KMS-11 (cell line): Measurements from ENCODE around the gene TBC1D14.

Experiments
- H2AFZ ChIP-seq: fragments of 200-600 bp; sonication (generic); 2 replicates; pipeline ENCODE4 v1.6.1; 2016; ENCODE audit warnings: antibody characterized with exemption, mixed run types, low read depth
- H3K27ac ChIP-seq: fragments of 200-600 bp; sonication (generic); 2 replicates; pipeline ENCODE4 v1.6.1; 2016; ENCODE audit warnings: mild to moderate bottlenecking, mixed run types
- H3K27me3 ChIP-seq: fragments of 200-600 bp; sonication (generic); 2 replicates; pipeline ENCODE4 v1.6.1; 2017; ENCODE audit warnings: mild to moderate bottlenecking, low read depth, mixed run types, moderate library complexity; ENCODE audit not compliant: insufficient read depth
- H3K36me3 ChIP-seq: fragments of 200-600 bp; sonication (generic); 2 replicates; pipeline ENCODE4 v1.6.1; 2017; ENCODE audit warnings: mild to moderate bottlenecking, mixed run types; ENCODE audit not compliant: insufficient read depth
- H3K4me1 ChIP-seq: fragments of 200-600 bp; sonication (generic); 2 replicates; pipeline ENCODE4 v1.6.1; 2016; ENCODE audit warnings: mild to moderate bottlenecking, low read depth, mixed run types; ENCODE audit not compliant: poor library complexity, severe bottlenecking
- H3K4me2 ChIP-seq: fragments of 200-600 bp; sonication (generic); 2 replicates; pipeline ENCODE4 v1.7.0; 2016; ENCODE audit warnings: mild to moderate bottlenecking, mixed run types
- H3K4me3 ChIP-seq: fragments of 200-600 bp; sonication (generic); IDR thresholded peaks from 2 replicates; pipeline ENCODE4 v1.6.1; 2017; ENCODE audit warnings: low read depth, low read length, mixed read lengths; ENCODE audit not compliant: insufficient read depth
- H3K79me2 ChIP-seq: fragments of 200-600 bp; sonication (generic); 2 replicates; pipeline ENCODE4 v1.6.1; 2016; ENCODE audit warnings: low read depth, mixed run types; ENCODE audit not compliant: insufficient read depth
- H3K9ac ChIP-seq: fragments of 200-600 bp; sonication (generic); 2 replicates; pipeline ENCODE4 v1.6.1; 2016; ENCODE audit warnings: mild to moderate bottlenecking, mixed run types
- H4K20me1 ChIP-seq: fragments of 200-600 bp; sonication (generic); 2 replicates; pipeline ENCODE4 v1.6.1; 2016; ENCODE audit warnings: mild to moderate bottlenecking, mixed run types; ENCODE audit not compliant: insufficient read depth
- TF ChIP-seq, protein P1 (sequence below): fragments of 200-600 bp; sonication (generic); conservative IDR thresholded peaks from 2 replicates; pipeline ENCODE4 v1.6.1; 2017; ENCODE audit warnings: low read depth, mild to moderate bottlenecking, antibody characterized with exemption, low read length, moderate library complexity, mixed read lengths

TBC1D14 gene

DNA sequence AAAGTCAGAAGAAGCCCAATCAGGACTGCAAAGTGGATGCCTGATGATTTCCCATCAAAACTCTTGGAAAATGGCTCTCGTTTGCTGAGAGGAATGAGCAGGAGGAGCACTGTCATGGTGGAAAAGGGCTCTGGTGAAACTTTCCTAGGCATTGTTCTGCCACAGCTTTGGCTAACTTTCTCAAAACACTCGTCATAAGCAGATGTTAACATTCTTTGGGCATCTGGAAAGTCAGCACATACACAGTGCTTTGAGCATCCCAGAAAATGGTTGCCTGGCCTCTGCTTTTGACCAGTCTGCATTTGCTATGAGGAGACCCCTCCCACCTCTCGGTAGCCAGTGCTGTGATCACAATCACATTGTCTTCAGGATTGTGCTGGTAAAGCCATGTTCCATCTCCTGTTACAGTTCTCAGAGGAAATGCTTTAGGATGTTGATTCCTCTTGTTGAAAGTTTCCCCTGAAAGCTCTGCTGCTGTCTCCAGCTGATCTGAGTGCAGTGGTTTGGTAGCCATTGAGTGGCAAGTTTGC, 25.2 kb upstream of the TBC1D14 start:
- Histone ChIP-seq H3K79me2 (no peaks in the 10 kb centered on the region), H3K4me1 (no peaks in the 10 kb centered on the region), H3K27ac (no peak overlapping the region), H3K27me3 (no peaks in the 10 kb centered on the region), H4K20me1 (no peaks in the 10 kb centered on the region), H3K4me2 (no peak overlapping the region), H3K36me3 (no peaks in the 10 kb centered on the region), H3K9ac (no peak overlapping the region), H3K4me3 (no peak overlapping the region), H2AFZ (no peak overlapping the region)
- TF ChIP-seq, protein P1, sequence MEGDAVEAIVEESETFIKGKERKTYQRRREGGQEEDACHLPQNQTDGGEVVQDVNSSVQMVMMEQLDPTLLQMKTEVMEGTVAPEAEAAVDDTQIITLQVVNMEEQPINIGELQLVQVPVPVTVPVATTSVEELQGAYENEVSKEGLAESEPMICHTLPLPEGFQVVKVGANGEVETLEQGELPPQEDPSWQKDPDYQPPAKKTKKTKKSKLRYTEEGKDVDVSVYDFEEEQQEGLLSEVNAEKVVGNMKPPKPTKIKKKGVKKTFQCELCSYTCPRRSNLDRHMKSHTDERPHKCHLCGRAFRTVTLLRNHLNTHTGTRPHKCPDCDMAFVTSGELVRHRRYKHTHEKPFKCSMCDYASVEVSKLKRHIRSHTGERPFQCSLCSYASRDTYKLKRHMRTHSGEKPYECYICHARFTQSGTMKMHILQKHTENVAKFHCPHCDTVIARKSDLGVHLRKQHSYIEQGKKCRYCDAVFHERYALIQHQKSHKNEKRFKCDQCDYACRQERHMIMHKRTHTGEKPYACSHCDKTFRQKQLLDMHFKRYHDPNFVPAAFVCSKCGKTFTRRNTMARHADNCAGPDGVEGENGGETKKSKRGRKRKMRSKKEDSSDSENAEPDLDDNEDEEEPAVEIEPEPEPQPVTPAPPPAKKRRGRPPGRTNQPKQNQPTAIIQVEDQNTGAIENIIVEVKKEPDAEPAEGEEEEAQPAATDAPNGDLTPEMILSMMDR, result no peak

GRCh38 chr4:6885953-6886557, 23.6 kb upstream of the TBC1D14 start:
- Histone ChIP-seq H3K36me3 (no peaks in the 10 kb centered on the region), H3K4me1 (no peaks in the 10 kb centered on the region), H3K79me2 (no peaks in the 10 kb centered on the region), H3K4me2 (no peak overlapping the region), H3K4me3 (no peak overlapping the region), H4K20me1 (no peaks in the 10 kb centered on the region), H3K27me3 (no peaks in the 10 kb centered on the region), H3K27ac (no peak overlapping the region), H3K9ac (no peak overlapping the region), H2AFZ (no peak overlapping the region)
- TF ChIP-seq, protein P1, result no peak

- H3K4me3 ChIP-seq, result no peak overlapping the region
- TF ChIP-seq, protein P1, result no peak
- H3K4me2 ChIP-seq, result no peak overlapping the region
- H3K9ac ChIP-seq, result no peak overlapping the region
- no peaks in the 10 kb centered on the region for H4K20me1 ChIP-seq
- no peaks in the 10 kb centered on the region for H3K79me2 ChIP-seq
- no peak overlapping the region for H3K27ac ChIP-seq
- H3K36me3 ChIP-seq, result no peaks in the 10 kb centered on the region
- no peak overlapping the region for H2AFZ ChIP-seq
- no peaks in the 10 kb centered on the region for H3K4me1 ChIP-seq
- H3K27me3 ChIP-seq, result no peaks in the 10 kb centered on the region
Measured at GRCh38 chr4:6886886-6887285, 22.7 kb upstream of the TBC1D14 start.

DNA sequence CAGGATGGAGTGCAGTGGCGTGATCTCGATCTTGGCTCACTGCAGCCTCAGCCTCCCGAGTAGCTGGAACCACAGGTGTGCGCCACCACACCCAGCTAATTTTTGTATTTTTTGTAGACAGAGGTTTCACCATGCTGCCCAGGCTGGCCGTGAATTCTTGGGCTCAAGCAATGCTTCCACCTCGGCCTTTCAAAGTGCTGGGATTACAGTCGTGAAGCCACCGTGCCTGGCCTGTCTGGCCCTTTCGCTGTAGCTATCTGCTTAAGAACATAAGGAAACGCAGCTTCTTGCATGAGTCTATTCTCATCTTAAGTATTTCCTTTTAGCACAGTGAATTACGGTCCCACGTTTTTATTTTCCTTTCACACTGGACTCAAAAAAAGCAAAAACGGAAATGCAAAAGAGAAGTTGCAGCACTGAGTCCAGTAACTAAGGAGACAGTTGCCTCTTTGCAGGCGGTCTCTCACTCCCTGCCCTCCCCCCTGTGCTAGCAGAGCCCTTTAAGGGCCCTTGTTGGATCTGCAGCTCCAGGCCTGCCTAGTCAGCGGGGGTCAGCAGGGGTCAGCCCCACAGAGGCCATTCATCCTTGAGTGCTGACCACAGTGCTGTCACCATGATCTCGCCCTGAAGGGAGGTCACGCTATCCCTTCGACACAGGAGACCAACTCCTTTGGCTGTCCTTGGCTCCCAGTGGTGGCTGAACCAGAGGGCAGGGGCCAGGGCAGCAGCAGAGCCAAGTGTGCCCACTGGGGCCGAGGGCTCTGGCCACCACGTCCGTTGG, 21.8 kb upstream of the TBC1D14 start:
- Histone ChIP-seq H4K20me1 (no peaks in the 10 kb centered on the region), H3K4me1 (no peaks in the 10 kb centered on the region), H3K9ac (no peak overlapping the region), H2AFZ (no peak overlapping the region), H3K27me3 (no peaks in the 10 kb centered on the region), H3K36me3 (no peaks in the 10 kb centered on the region), H3K4me3 (no peak overlapping the region), H3K4me2 (no peak overlapping the region), H3K27ac (no peak overlapping the region), H3K79me2 (no peaks in the 10 kb centered on the region)
- TF ChIP-seq, protein P1, result no peak
